A549 (cell line): ENCODE results near the gene PIM3. TPM values are rescaled to one million over a fixed set of nuclear protein-coding genes. Genes with fewer than 3 reads are reported as not detected.
A peak's percentile ranks its signal among the peaks of the same experiment; 100 is the strongest.

Source experiments
- ATAC-seq, 2 experiments: fragments of 200-7000 bp in 1 of 2; fragments of >200 bp in 1 of 2; cut with Nextera tagmentation in 1 of 2; cut with Tn5 transposase in 1 of 2; 3 replicates each; pipeline versions ENCODE4 v1.8.0 to v1.9.1; 2018 to 2020; ENCODE audit warnings: mild to moderate bottlenecking in 1 of 2, moderate library complexity in 1 of 2
- CTCF ChIA-PET: fragments of 300-600 bp; sonication (Branson Sonifier 250); formaldehyde crosslinking; extraction: SDS; loops from one replicate; lab custom pipeline; 2021; ENCODE audit warnings: antibody characterized with exemption, inconsistent platforms; lab: Yijun Ruan, JAX
- POLR2A ChIA-PET: fragments of 350-600 bp; formaldehyde crosslinking; extraction: SDS; loops from one replicate; lab custom pipeline; 2021; ENCODE audit warnings: antibody characterized with exemption, inconsistent platforms; lab: Yijun Ruan, JAX
- DNase-seq, 2 experiments: peaks; one replicate each; pipeline versions ENCODE4 v3.0.0 to v3.0.0-alpha.2; 2011 to 2016; ENCODE audit warnings: low read depth in 1 of 2, low spot score in 1 of 2
- FAIRE-seq: peaks from 2 replicates; lab custom pipeline; 2011; peaks lifted over from hg19 to GRCh38; lab: Jason Lieb, UNC
- H3K27ac ChIP-seq, 2 experiments: fragments of >200 bp; sonication (Bioruptor Twin); formaldehyde crosslinking; 3 replicates each; pipeline ENCODE4 v1.5.1; 2016 to 2017
- H3K4me1 ChIP-seq: fragments of >200 bp; sonication (Bioruptor Twin); formaldehyde crosslinking; 3 replicates; pipeline ENCODE4 v1.6.1; 2016
- H3K4me2 ChIP-seq: fragments of >200 bp; sonication (Bioruptor Twin); formaldehyde crosslinking; 3 replicates; pipeline ENCODE4 v1.6.1; 2016
- H3K4me3 ChIP-seq: fragments of >200 bp; sonication (Bioruptor Twin); formaldehyde crosslinking; 3 replicates; pipeline ENCODE4 v1.5.1; 2016
- H3K9me3 ChIP-seq: fragments of >200 bp; sonication (Bioruptor Twin); formaldehyde crosslinking; 3 replicates; pipeline ENCODE4 v1.6.1; 2016
- BHLHE40 ChIP-seq: IDR thresholded peaks from 2 replicates; pipeline ENCODE4 v1.6.1; 2012; ENCODE audit warnings: low read depth, low read length, inconsistent platforms
- CBX2 ChIP-seq: fragments of 200-600 bp; sonication (generic); IDR thresholded peaks from 2 replicates; pipeline ENCODE4 v1.6.1; 2016; ENCODE audit warnings: low read depth, mild to moderate bottlenecking, borderline replicate concordance
- EHF ChIP-seq: fragments of 250-450 bp; sonication (Bioruptor Pico); IDR thresholded peaks from 2 replicates; pipeline ENCODE4 v1.5.0; 2020; ENCODE audit warnings: mild to moderate bottlenecking
- EP300 ChIP-seq, 2 experiments: fragments of >200 bp; sonication (Bioruptor Twin); formaldehyde crosslinking; IDR thresholded peaks; 2 replicates in 1 of 2; 3 replicates in 1 of 2; pipeline ENCODE4 v1.6.1; 2016 to 2017
- FOXS1 ChIP-seq: fragments of 250-450 bp; sonication (Bioruptor Pico); IDR thresholded peaks from 2 replicates; pipeline ENCODE4 v1.5.0; 2020; ENCODE audit warnings: mild to moderate bottlenecking, moderate library complexity
- HOXA7 ChIP-seq: fragments of 250-450 bp; sonication (Bioruptor Pico); IDR thresholded peaks from 2 replicates; pipeline ENCODE4 v1.5.0; 2020; ENCODE audit warnings: mild to moderate bottlenecking, moderate library complexity
- HOXB13 ChIP-seq: fragments of 250-450 bp; sonication (Bioruptor Pico); IDR thresholded peaks from 2 replicates; pipeline ENCODE4 v1.5.0; 2020; ENCODE audit warnings: low read depth, mild to moderate bottlenecking, moderate library complexity
- JUN ChIP-seq, 2 experiments: fragments of >200 bp; sonication (Bioruptor Twin); formaldehyde crosslinking; IDR thresholded peaks; 2 replicates in 1 of 2; 3 replicates in 1 of 2; pipeline ENCODE4 v1.6.1; 2016 to 2017
- JUNB ChIP-seq: fragments of >200 bp; sonication (Bioruptor Twin); formaldehyde crosslinking; IDR thresholded peaks from 2 replicates; pipeline ENCODE4 v1.6.1; 2016
- KDM1A ChIP-seq: fragments of 200-600 bp; sonication (generic); IDR thresholded peaks from 2 replicates; pipeline ENCODE4 v1.6.1; 2016; ENCODE audit warnings: low read depth, mild to moderate bottlenecking
- KDM5A ChIP-seq: fragments of 200-600 bp; sonication (generic); IDR thresholded peaks from 2 replicates; pipeline ENCODE4 v1.6.1; 2016; ENCODE audit warnings: antibody characterized with exemption, mild to moderate bottlenecking
- MAFK ChIP-seq: fragments of 450-650 bp; IDR thresholded peaks from 2 replicates; pipeline ENCODE4 v1.6.1; 2014; ENCODE audit not compliant: partially characterized antibody
- MYC ChIP-seq: IDR thresholded peaks from 2 replicates; pipeline ENCODE4 v1.6.1; 2012; ENCODE audit warnings: mild to moderate bottlenecking, inconsistent platforms, low read length, improper control_type of control experiment, borderline replicate concordance
- NFE2L2 ChIP-seq: fragments of 150-350 bp; conservative IDR thresholded peaks from 2 replicates; pipeline ENCODE4 v1.6.1; 2014; ENCODE audit warnings: low read length
- NR3C1 ChIP-seq: fragments of >200 bp; sonication (Bioruptor Twin); formaldehyde crosslinking; IDR thresholded peaks from 3 replicates; pipeline ENCODE4 v1.6.1; 2017
- POLR2A ChIP-seq: IDR thresholded peaks from 2 replicates; pipeline ENCODE4 v1.6.1; 2012; ENCODE audit warnings: mild to moderate bottlenecking, low read length
- RAD21 ChIP-seq, 2 experiments: fragments of >200 bp in 1 of 2; sonication (Bioruptor Twin) in 1 of 2; formaldehyde crosslinking in 1 of 2; IDR thresholded peaks in 1 of 2; conservative IDR thresholded peaks in 1 of 2; 2 replicates in 1 of 2; 3 replicates in 1 of 2; pipeline ENCODE4 v1.6.1; 2012 to 2018; ENCODE audit warnings: inconsistent platforms in 1 of 2
- RFX5 ChIP-seq: fragments of 450-650 bp; IDR thresholded peaks from 2 replicates; pipeline ENCODE4 v1.7.1; 2014; ENCODE audit warnings: antibody characterized with exemption, mild to moderate bottlenecking, moderate library complexity
- ZSCAN20 ChIP-seq: fragments of 250-450 bp; sonication (Bioruptor Pico); IDR thresholded peaks from 2 replicates; pipeline ENCODE4 v1.8.0; 2022; ENCODE audit warnings: mild to moderate bottlenecking, moderate library complexity
- WGBS: methylation state at CpG from one replicate; pipeline ENCODE4 v1.1.6; 2017; ENCODE audit errors: missing lambda C conversion rate; 5-methylcytosine and 5-hydroxymethylcytosine counted together
- polyA plus RNA-seq, 4 experiments: library from polyadenylated mRNA; depleted of rRNA in 3 of 4; stranded (reverse); fragments of >200 nt; fragmentation: RNase III in 1 of 4; extraction: RNeasy Plus Mini Kit Qiagen cat#74134 plus additional on column Dnase treatment in 1 of 4; gene quantifications; 2 replicates in 3 of 4; 3 replicates in 1 of 4; pipeline ENCODE4 v1.2.3, GENCODE V29; 2011 to 2017
- TF ChIP-seq, protein P1 (sequence below): fragments of 200-600 bp; sonication (generic); IDR thresholded peaks from 2 replicates; pipeline ENCODE4 v1.6.1; 2016; ENCODE audit warnings: antibody characterized with exemption, mild to moderate bottlenecking, moderate library complexity
- TF ChIP-seq, protein P2 (sequence below): fragments of >200 bp; sonication (Bioruptor Twin); formaldehyde crosslinking; IDR thresholded peaks from 3 replicates; pipeline ENCODE4 v1.6.1; 2016
- TF ChIP-seq, protein P3 (sequence below): fragments of 150-350 bp; IDR thresholded peaks from 2 replicates; pipeline ENCODE4 v1.6.1; 2014; ENCODE audit warnings: low read depth, mild to moderate bottlenecking, low read length
- TF ChIP-seq, protein P4 (sequence below): fragments of 250-450 bp; sonication (Bioruptor Pico); IDR thresholded peaks from 2 replicates; pipeline ENCODE4 v1.5.0; 2020; ENCODE audit warnings: low read depth, mild to moderate bottlenecking, moderate library complexity
- TF ChIP-seq, protein P5 (sequence below): IDR thresholded peaks from 2 replicates; pipeline ENCODE4 v1.6.1; 2012; ENCODE audit warnings: low read depth, borderline replicate concordance

The PIM3 gene
- polyA plus RNA-seq, 2 of the 4 experiments (the other 2 are of a cell fraction), result 4.4 to 11.3 TPM

DNA sequence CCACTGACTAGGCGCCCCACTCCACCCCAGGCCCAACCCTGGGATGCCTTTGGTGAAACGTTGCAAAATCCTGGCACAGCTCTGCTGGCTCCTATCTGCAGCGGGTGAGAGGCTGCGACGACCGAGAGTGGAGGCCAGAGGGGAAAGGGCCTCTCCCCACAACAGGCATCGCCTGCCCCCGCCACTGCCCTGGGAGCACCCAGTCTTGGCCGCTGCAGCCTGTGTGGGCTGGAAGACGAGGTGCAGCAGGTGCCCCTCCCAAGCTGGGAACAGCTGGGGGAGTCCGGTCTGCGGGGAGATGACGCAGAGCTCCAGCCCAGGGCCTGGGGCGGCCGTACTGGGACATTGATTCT lies 4.2 kb upstream of the PIM3 start:
- TF ChIP-seq ZSCAN20 (CRISPR knock-in tag) (no peak), EHF (CRISPR knock-in tag) (no peak), RAD21 (conservative IDR thresholded peaks at IDR 0.05 in 1 of 2, IDR thresholded peaks at IDR 0.05 in 1 of 2) (no peak), BHLHE40 (no peak), NR3C1 (no peak), KDM5A (no peak), CBX2 (no peak)
- no peaks in the 10 kb centered on the region for H3K9me3 ChIP-seq
- ATAC-seq, result no peak

DNA sequence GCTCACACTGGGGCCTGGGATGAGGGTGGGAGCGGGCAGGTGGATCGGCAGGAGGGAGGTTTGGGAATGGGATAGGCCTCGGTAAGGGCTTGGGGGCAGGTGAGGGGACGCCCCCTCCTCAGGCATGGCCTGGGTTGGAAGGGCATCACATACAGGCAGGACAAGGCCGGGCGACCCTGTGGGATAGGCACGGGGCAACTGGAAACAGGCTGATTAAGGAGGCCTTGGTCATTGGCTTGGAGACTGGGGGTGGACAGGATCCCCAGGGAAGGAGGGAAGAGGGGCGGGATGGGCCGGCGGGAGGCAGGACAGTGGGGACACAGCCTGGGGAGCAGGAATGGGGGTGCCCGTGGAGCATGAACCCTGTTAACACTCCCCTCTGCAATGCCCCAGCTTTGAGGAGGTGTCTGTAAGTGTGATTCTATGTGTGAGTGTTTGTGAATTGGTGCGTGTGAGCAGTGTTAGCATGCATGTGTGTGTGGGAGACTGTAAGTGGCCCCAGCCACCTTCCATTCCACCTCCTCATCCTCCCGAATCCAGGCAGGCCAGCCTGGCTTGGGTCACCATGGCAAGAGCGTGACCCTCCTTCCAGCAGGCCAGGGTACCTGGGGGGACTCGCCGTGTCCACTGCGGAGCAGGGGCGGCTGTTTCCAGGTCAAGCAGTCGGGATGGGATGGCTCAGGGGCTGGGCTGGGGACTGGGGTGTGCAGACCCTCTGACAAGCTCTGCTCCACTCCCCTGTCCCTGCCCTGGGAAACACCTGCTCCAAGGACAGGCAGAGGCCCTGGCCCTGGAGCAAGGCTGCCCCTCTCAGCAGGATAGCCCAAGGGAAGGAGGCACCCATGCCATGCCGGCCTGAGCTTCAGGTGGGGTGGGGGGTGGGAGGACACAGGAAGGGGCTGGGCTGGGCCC lies 3.4 kb upstream of the PIM3 start:
- CTCF ChIA-PET, result interaction anchor here (1.1 to 3.1 kb wide), 4 partner anchors 11 to 384 kb away, joined by 3 to 15 read pairs (median 4); no protein-coding TSS in a partner anchor

More for the DNA sequence above, 4.2 kb upstream of the PIM3 start:
- WGBS, result no CpG with 5 or more reads among the region's 15 CpGs
- POLR2A ChIA-PET, result no interaction called here
- no peak for DNase-seq
- H3K27ac ChIP-seq, result no peak overlapping the region; a peak in 1 of 6 replicates
- CTCF ChIA-PET, result interaction anchor here (1.1 to 3.1 kb wide), 4 partner anchors 10 to 385 kb away, joined by 4 to 15 read pairs (median 5); no protein-coding TSS in a partner anchor
- no peak overlapping the region for H3K4me3 ChIP-seq
- FAIRE-seq, result no peak
- peaks cover 36% of the 10 kb centered on the region for H3K4me1 ChIP-seq
- no peak overlapping the region for H3K4me2 ChIP-seq

DNA sequence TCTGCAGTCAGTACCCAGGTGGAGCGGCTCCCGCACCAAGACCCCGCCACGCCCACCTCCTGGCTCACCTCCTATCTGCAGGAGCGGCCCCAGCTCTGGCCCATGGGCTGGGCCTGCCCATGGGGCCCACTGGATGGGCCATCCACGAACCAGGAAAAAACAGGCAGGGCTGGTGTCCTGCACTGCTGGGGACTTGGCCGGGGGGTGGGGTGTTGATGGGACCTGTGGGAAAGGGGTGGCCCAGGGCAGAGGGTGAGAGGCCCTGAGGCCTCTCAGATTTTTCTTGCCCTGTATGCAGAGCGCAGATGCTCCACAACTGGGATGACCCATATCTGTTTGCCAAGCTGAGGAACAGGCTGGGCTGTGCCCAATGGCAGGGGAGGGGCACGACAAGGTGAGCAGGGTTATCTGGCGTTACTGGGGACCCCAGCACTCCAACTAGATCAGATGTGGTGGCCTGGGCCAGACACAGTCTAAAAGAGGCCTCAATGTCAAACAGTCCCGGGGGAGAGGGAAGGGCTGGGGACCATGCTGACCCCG lies 2.7 kb upstream of the PIM3 start:
- ChIA-PET CTCF (interaction anchor here (1.3 kb wide), 1 partner anchor 73 kb away, joined by 3 read pairs; no protein-coding TSS in a partner anchor), POLR2A (no interaction called here)
- H3K4me1 ChIP-seq, result peaks cover 26% of the 10 kb centered on the region
- H3K9me3 ChIP-seq, result no peaks in the 10 kb centered on the region
- no peak overlapping the region for H3K4me3 ChIP-seq
- no peak overlapping the region for H3K4me2 ChIP-seq
- TF ChIP-seq BHLHE40 (no peak), MAFK (no peak), ZSCAN20 (CRISPR knock-in tag) (no peak), RFX5 (no peak), KDM5A (no peak), JUN (IDR thresholded peaks at IDR 0.05) (no peak), MYC (no peak), FOXS1 (CRISPR knock-in tag) (no peak), JUNB (no peak), KDM1A (no peak), HOXB13 (CRISPR knock-in tag) (no peak), POLR2A (no peak), HOXA7 (CRISPR knock-in tag) (no peak), NFE2L2 (no peak)
- TF ChIP-seq, protein P1, sequence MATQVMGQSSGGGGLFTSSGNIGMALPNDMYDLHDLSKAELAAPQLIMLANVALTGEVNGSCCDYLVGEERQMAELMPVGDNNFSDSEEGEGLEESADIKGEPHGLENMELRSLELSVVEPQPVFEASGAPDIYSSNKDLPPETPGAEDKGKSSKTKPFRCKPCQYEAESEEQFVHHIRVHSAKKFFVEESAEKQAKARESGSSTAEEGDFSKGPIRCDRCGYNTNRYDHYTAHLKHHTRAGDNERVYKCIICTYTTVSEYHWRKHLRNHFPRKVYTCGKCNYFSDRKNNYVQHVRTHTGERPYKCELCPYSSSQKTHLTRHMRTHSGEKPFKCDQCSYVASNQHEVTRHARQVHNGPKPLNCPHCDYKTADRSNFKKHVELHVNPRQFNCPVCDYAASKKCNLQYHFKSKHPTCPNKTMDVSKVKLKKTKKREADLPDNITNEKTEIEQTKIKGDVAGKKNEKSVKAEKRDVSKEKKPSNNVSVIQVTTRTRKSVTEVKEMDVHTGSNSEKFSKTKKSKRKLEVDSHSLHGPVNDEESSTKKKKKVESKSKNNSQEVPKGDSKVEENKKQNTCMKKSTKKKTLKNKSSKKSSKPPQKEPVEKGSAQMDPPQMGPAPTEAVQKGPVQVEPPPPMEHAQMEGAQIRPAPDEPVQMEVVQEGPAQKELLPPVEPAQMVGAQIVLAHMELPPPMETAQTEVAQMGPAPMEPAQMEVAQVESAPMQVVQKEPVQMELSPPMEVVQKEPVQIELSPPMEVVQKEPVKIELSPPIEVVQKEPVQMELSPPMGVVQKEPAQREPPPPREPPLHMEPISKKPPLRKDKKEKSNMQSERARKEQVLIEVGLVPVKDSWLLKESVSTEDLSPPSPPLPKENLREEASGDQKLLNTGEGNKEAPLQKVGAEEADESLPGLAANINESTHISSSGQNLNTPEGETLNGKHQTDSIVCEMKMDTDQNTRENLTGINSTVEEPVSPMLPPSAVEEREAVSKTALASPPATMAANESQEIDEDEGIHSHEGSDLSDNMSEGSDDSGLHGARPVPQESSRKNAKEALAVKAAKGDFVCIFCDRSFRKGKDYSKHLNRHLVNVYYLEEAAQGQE, result no peak
- TF ChIP-seq, protein P2, sequence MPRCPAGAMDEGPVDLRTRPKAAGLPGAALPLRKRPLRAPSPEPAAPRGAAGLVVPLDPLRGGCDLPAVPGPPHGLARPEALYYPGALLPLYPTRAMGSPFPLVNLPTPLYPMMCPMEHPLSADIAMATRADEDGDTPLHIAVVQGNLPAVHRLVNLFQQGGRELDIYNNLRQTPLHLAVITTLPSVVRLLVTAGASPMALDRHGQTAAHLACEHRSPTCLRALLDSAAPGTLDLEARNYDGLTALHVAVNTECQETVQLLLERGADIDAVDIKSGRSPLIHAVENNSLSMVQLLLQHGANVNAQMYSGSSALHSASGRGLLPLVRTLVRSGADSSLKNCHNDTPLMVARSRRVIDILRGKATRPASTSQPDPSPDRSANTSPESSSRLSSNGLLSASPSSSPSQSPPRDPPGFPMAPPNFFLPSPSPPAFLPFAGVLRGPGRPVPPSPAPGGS, result no peak
- TF ChIP-seq, protein P3, sequence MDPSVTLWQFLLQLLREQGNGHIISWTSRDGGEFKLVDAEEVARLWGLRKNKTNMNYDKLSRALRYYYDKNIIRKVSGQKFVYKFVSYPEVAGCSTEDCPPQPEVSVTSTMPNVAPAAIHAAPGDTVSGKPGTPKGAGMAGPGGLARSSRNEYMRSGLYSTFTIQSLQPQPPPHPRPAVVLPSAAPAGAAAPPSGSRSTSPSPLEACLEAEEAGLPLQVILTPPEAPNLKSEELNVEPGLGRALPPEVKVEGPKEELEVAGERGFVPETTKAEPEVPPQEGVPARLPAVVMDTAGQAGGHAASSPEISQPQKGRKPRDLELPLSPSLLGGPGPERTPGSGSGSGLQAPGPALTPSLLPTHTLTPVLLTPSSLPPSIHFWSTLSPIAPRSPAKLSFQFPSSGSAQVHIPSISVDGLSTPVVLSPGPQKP, result no peak
- TF ChIP-seq, protein P4, sequence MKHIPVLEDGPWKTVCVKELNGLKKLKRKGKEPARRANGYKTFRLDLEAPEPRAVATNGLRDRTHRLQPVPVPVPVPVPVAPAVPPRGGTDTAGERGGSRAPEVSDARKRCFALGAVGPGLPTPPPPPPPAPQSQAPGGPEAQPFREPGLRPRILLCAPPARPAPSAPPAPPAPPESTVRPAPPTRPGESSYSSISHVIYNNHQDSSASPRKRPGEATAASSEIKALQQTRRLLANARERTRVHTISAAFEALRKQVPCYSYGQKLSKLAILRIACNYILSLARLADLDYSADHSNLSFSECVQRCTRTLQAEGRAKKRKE (CRISPR knock-in tag), result no peak
- TF ChIP-seq, protein P5, sequence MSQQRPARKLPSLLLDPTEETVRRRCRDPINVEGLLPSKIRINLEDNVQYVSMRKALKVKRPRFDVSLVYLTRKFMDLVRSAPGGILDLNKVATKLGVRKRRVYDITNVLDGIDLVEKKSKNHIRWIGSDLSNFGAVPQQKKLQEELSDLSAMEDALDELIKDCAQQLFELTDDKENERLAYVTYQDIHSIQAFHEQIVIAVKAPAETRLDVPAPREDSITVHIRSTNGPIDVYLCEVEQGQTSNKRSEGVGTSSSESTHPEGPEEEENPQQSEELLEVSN, result no peak
- ATAC-seq (no peak), DNase-seq (no peak), FAIRE-seq (no peak)
- WGBS, result 97% methylated on average over 4 of the region's 12 CpGs
- peak overlapping the region in 1 of 2 experiments; percentile 96; a peak in 1 of 6 replicates for H3K27ac ChIP-seq

More for the DNA sequence above, 3.4 kb upstream of the PIM3 start:
- no peaks in the 10 kb centered on the region for H3K9me3 ChIP-seq
- TF ChIP-seq EP300 (IDR thresholded peaks at IDR 0.05), result no peak
- no peak for TF ChIP-seq FOXS1 (CRISPR knock-in tag)
- no peak for TF ChIP-seq HOXB13 (CRISPR knock-in tag)
- no peak overlapping the region for H3K4me2 ChIP-seq
- peak overlapping the region in 1 of 2 experiments; percentile 21; a peak in 1 of 6 replicates for H3K27ac ChIP-seq
- 86% methylated on average over 9 of the region's 20 CpGs for WGBS
- no peak for FAIRE-seq
- DNase-seq, result no peak
- no peak overlapping the region for H3K4me3 ChIP-seq
- peaks cover 28% of the 10 kb centered on the region for H3K4me1 ChIP-seq
- POLR2A ChIA-PET, result no interaction called here
- ATAC-seq, result no peak
